GM23338 (cell line): ENCODE data around the gene TRDN. TPM values are rescaled to one million over a fixed set of nuclear protein-coding genes. Genes with fewer than 3 reads are reported as not detected.
"Not testable (repeated sequence)": the region's sequence is repeated elsewhere in the genome, so short reads cannot be mapped to it uniquely, and the experiment has no call there.

ENCODE experiments used
- ATAC-seq: fragments of 200-7000 bp; cut with Tn5 transposase; 3 replicates; pipeline ENCODE4 v1.9.1; 2020
- DNase-seq: peaks from one replicate; pipeline ENCODE4 v3.0.0-alpha.2; 2015; ENCODE audit warnings: low spot score
- H2AFZ ChIP-seq: fragments of 200-600 bp; sonication (generic); 2 replicates; pipeline ENCODE4 v1.8.0; 2016; ENCODE audit warnings: antibody characterized with exemption, mild to moderate bottlenecking, moderate library complexity
- H3F3A ChIP-seq: fragments of 200-600 bp; sonication (generic); replicated peaks from 2 replicates; pipeline ENCODE4 v1.8.0; 2017; ENCODE audit warnings: antibody characterized with exemption, mixed run types, low read depth
- H3K27ac ChIP-seq: fragments of 200-600 bp; sonication (generic); 2 replicates; pipeline ENCODE4 v1.6.1; 2016; ENCODE audit warnings: low read depth
- H3K27me3 ChIP-seq: fragments of 200-600 bp; sonication (generic); 2 replicates; pipeline ENCODE4 v1.8.0; 2016; ENCODE audit warnings: mild to moderate bottlenecking, mixed run types, moderate library complexity; ENCODE audit not compliant: insufficient read depth
- H3K36me3 ChIP-seq: fragments of 200-600 bp; sonication (generic); 2 replicates; pipeline ENCODE4 v1.8.0; 2016; ENCODE audit warnings: mild to moderate bottlenecking; ENCODE audit not compliant: insufficient read depth
- H3K4me1 ChIP-seq: fragments of 200-600 bp; sonication (generic); 2 replicates; pipeline ENCODE4 v1.8.0; 2016; ENCODE audit warnings: mild to moderate bottlenecking, moderate library complexity; ENCODE audit not compliant: insufficient read depth
- H3K4me2 ChIP-seq: fragments of 200-600 bp; sonication (generic); 2 replicates; pipeline ENCODE4 v1.7.1; 2017; ENCODE audit warnings: mixed run types
- H3K4me3 ChIP-seq: fragments of 200-600 bp; sonication (generic); 2 replicates; pipeline ENCODE4 v1.6.1; 2016; ENCODE audit warnings: mixed run types
- H3K79me2 ChIP-seq: fragments of 200-600 bp; sonication (generic); replicated peaks from 2 replicates; pipeline ENCODE4 v1.8.0; 2017; ENCODE audit warnings: mild to moderate bottlenecking; ENCODE audit not compliant: insufficient read depth
- H3K9me2 ChIP-seq: fragments of 200-600 bp; sonication (generic); 2 replicates; pipeline ENCODE4 v1.8.0; 2017; ENCODE audit not compliant: insufficient read depth
- H4K20me1 ChIP-seq: fragments of 200-600 bp; sonication (generic); replicated peaks from 2 replicates; pipeline ENCODE4 v1.8.0; 2017; ENCODE audit warnings: mild to moderate bottlenecking; ENCODE audit not compliant: insufficient read depth
- H3K27ac Mint-ChIP-seq: 2 replicates; pipeline ENCODE4 v1.8.0; 2020; ENCODE audit warnings: inconsistent platforms, mild to moderate bottlenecking, moderate library complexity, mixed read lengths
- H3K27me3 Mint-ChIP-seq: 3 replicates; pipeline ENCODE4 v1.8.0; 2022; ENCODE audit warnings: low read depth, mild to moderate bottlenecking, moderate library complexity, mixed read lengths, inconsistent platforms; ENCODE audit not compliant: insufficient read depth, poor library complexity
- H3K36me3 Mint-ChIP-seq: 3 replicates; pipeline ENCODE4 v1.8.0; 2021; ENCODE audit warnings: low read depth, mild to moderate bottlenecking, inconsistent platforms, moderate library complexity, mixed read lengths
- H3K4me1 Mint-ChIP-seq: 3 replicates; pipeline ENCODE4 v1.8.0; 2020; ENCODE audit warnings: mild to moderate bottlenecking, inconsistent platforms, mixed read lengths
- H3K4me3 Mint-ChIP-seq: 3 replicates; pipeline ENCODE4 v1.8.0; 2021; ENCODE audit warnings: moderate library complexity, mild to moderate bottlenecking, inconsistent platforms, mixed read lengths
- H3K9me3 Mint-ChIP-seq: 3 replicates; pipeline ENCODE4 v1.8.0; 2020; ENCODE audit warnings: moderate library complexity, mild to moderate bottlenecking, inconsistent platforms, mixed read lengths
- CREB1 ChIP-seq: fragments of 250-450 bp; sonication (Bioruptor Pico); IDR thresholded peaks from 2 replicates; pipeline ENCODE4 v1.5.0; 2020; ENCODE audit warnings: low read depth, mild to moderate bottlenecking, moderate library complexity
- EZH2phosphoT487 ChIP-seq: fragments of 200-600 bp; sonication (generic); IDR thresholded peaks from one replicate; pipeline ENCODE4 v1.8.1; 2018; ENCODE audit warnings: antibody characterized with exemption; ENCODE audit not compliant: unreplicated experiment
- JUNB ChIP-seq: IDR thresholded peaks from one replicate; pipeline ENCODE4 v1.6.1; 2016; ENCODE audit warnings: antibody characterized with exemption; ENCODE audit not compliant: unreplicated experiment
- NANOG ChIP-seq: IDR thresholded peaks from 2 replicates; pipeline ENCODE4 v1.6.1; 2016; ENCODE audit warnings: antibody characterized with exemption, borderline replicate concordance
- ZNF114 ChIP-seq: fragments of 250-450 bp; sonication (Bioruptor Pico); IDR thresholded peaks from 2 replicates; pipeline ENCODE4 v1.5.0; 2020; ENCODE audit warnings: mild to moderate bottlenecking, moderate library complexity
- polyA plus RNA-seq: library from polyadenylated mRNA; unstranded; fragments of >200 nt; fragmentation: Nextera tagmentation; extraction: Ambion mirVana; gene quantifications from 2 replicates; pipeline ENCODE4 v1.2.1, GENCODE V29; 2016
- total RNA-seq: library from RNA; depleted of rRNA; stranded (reverse); fragments of >200 nt; shearing (Covaris generic); gene quantifications from 2 replicates; pipeline ENCODE4 v1.2.3, GENCODE V29; 2014

TRDN gene
- total and polyA plus RNA-seq, 2 experiments from 2014 or later, result 35.5 to 137 TPM

- Histone ChIP-seq H4K20me1 (no peaks in the 10 kb centered on the region), H3K36me3 (no peaks in the 10 kb centered on the region), H3K4me1 (peaks cover 56% of the 10 kb centered on the region), H2AFZ (no peak overlapping the region), H3K27ac (peak overlapping the region; percentile 82), H3F3A (no peaks in the 10 kb centered on the region), H3K27me3 (no peaks in the 10 kb centered on the region), H3K4me3 (peak overlapping the region; percentile 22), H3K79me2 (no peaks in the 10 kb centered on the region), H3K9me2 (no peaks in the 10 kb centered on the region), H3K4me2 (peak overlapping the region; percentile 70)
- DNase-seq (no peak), ATAC-seq (no peak)
- Mint-ChIP-seq H3K9me3 (peaks cover 3% of the 10 kb centered on the region; the same call in 2 of the 3 replicates), H3K4me3 (0 out of 3 replicates have a peak overlapping the region, but pooled peaks have one; percentile 15), H3K36me3 (peaks cover 33% of the 10 kb centered on the region; the same call in 2 of the 3 replicates), H3K27ac (peak overlapping the region; percentile 72; the same call in 1 of the 2 replicates), H3K27me3 (peaks cover 4% of the 10 kb centered on the region), H3K4me1 (peaks cover 72% of the 10 kb centered on the region)
- no peak for TF ChIP-seq JUNB
- TF ChIP-seq NANOG, result peak; percentile 91
- no peak for TF ChIP-seq CREB1 (CRISPR knock-in tag)
- no peak for TF ChIP-seq EZH2phosphoT487
These were observed 74.1 kb downstream of the TRDN start for GRCh38 chr6:123562677-123563076.

DNA sequence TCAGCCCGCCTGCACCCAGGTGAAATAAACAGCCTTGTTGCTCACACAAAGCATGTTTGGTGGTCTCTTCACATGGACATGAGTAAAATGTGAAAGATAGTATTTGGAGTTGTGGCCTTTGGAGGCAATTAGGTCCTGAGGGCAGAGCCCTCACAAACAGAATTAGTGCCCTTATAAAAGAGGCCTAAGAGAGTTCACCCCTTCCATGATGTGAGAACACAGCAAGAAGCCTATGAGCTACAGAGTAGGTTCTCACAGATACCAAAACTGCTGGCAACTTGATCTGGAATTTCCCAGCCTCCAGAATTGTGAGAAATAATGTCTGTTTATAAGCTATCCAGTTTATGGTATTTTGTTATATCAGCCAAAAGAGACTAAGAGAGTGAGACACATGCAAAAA, 74.5 kb downstream of the TRDN start:
- ATAC-seq (peak; percentile 75), DNase-seq (no peak)
- Histone ChIP-seq H3F3A (no peaks in the 10 kb centered on the region), H2AFZ (no peak overlapping the region), H3K4me3 (0 out of 2 replicates have a peak overlapping the region, but pooled peaks have one; percentile 22), H3K27ac (peak overlapping the region; percentile 82), H3K36me3 (no peaks in the 10 kb centered on the region), H3K79me2 (no peaks in the 10 kb centered on the region), H3K4me2 (peak overlapping the region; percentile 70), H3K27me3 (no peaks in the 10 kb centered on the region), H4K20me1 (no peaks in the 10 kb centered on the region), H3K4me1 (peaks cover 56% of the 10 kb centered on the region), H3K9me2 (no peaks in the 10 kb centered on the region)
- Mint-ChIP-seq H3K9me3 (peaks cover 3% of the 10 kb centered on the region; the same call in 2 of the 3 replicates), H3K4me3 (no peak overlapping the region; the same call in 2 of the 3 replicates), H3K4me1 (peaks cover 71% of the 10 kb centered on the region), H3K27ac (peak overlapping the region; percentile 89), H3K36me3 (peaks cover 33% of the 10 kb centered on the region; the same call in 2 of the 3 replicates), H3K27me3 (peaks cover 6% of the 10 kb centered on the region)
- TF ChIP-seq ZNF114 (CRISPR knock-in tag) (no peak), CREB1 (CRISPR knock-in tag) (no peak)

GRCh38 chr6:123559816-123560215, 76.9 kb downstream of the TRDN start:
- H3F3A ChIP-seq, H4K20me1 ChIP-seq, H3K9me2 ChIP-seq, H3K4me2 ChIP-seq, H3K27ac ChIP-seq, H3K27me3 Mint-ChIP-seq, H3K9me3 Mint-ChIP-seq, H3K4me3 ChIP-seq, H3K4me3 Mint-ChIP-seq, H3K36me3 ChIP-seq, H3K27me3 ChIP-seq, ATAC-seq, H3K79me2 ChIP-seq, DNase-seq, H2AFZ ChIP-seq: not testable (repeated sequence)
- peaks cover 32% of the 10 kb centered on the region; the same call in 2 of the 3 replicates for H3K36me3 Mint-ChIP-seq
- peaks cover 39% of the 10 kb centered on the region for H3K4me1 ChIP-seq
- peak overlapping the region; percentile 30; the same call in 1 of the 2 replicates for H3K27ac Mint-ChIP-seq
- H3K4me1 Mint-ChIP-seq, result peaks cover 59% of the 10 kb centered on the region

GRCh38 chr6:123557474-123557873, 79.3 kb downstream of the TRDN start:
- peaks cover 16% of the 10 kb centered on the region for H3K4me1 ChIP-seq
- peaks cover 47% of the 10 kb centered on the region for H3K4me1 Mint-ChIP-seq
- not testable (repeated sequence) for H3K27me3 ChIP-seq, H3K4me3 Mint-ChIP-seq, H4K20me1 ChIP-seq, H3K4me3 ChIP-seq, H3K79me2 ChIP-seq, H3K27ac Mint-ChIP-seq, H3K27ac ChIP-seq, H3F3A ChIP-seq, H3K9me3 Mint-ChIP-seq, H3K9me2 ChIP-seq, H2AFZ ChIP-seq, DNase-seq, H3K4me2 ChIP-seq, H3K27me3 Mint-ChIP-seq, H3K36me3 ChIP-seq, ATAC-seq
- H3K36me3 Mint-ChIP-seq, result peaks cover 38% of the 10 kb centered on the region; the same call in 2 of the 3 replicates
